Endothelial cell of umbilical vein (primary cell): Measurements from ENCODE around the gene SCAF11. TPM values are rescaled to one million over a fixed set of nuclear protein-coding genes. Genes with fewer than 3 reads are reported as not detected.

Experiments used
- BruUV-seq: library from RNA; stranded (reverse); fragments of 400-500 nt; replicated peaks from 2 replicates; lab custom pipeline; 2021; lab: Mats Ljungman, UMichigan
- CTCF ChIA-PET: fragments of 300-600, 350-600 bp; sonication (Branson Sonifier 250); formaldehyde crosslinking; loops from one replicate; lab custom pipeline; 2021; ENCODE audit warnings: antibody characterized with exemption, inconsistent platforms; lab: Charles Lee
- POLR2A ChIA-PET: fragments of 300-600, 350-600 bp; sonication (Branson Sonifier 250); formaldehyde crosslinking; loops from one replicate; lab custom pipeline; 2021; ENCODE audit warnings: antibody characterized with exemption, inconsistent platforms; lab: Charles Lee
- DNase-seq: peaks from one replicate; pipeline ENCODE4 v3.0.0-alpha.2; 2011; ENCODE audit warnings: low read depth, low spot score
- FAIRE-seq: peaks from 2 replicates; lab custom pipeline; 2011; peaks lifted over from hg19 to GRCh38; lab: Jason Lieb, UNC
- H2AFZ ChIP-seq: 2 replicates; pipeline ENCODE4 v1.6.0; 2012; ENCODE audit warnings: low read depth, low read length, control low read depth, inconsistent platforms
- H3K27ac ChIP-seq: 2 replicates; pipeline ENCODE4 v1.5.1; 2011; ENCODE audit warnings: low read depth, mild to moderate bottlenecking, control low read depth, low read length, moderate library complexity; ENCODE audit not compliant: insufficient read depth
- H3K27me3 ChIP-seq, 2 experiments: 2 replicates each; pipeline versions ENCODE4 v1.6.0 to v1.6.1; 2011; ENCODE audit warnings: low read length in 2 of 2, mixed read lengths in 1 of 2; ENCODE audit not compliant: control insufficient read depth in 2 of 2, insufficient read depth in 2 of 2
- H3K36me3 ChIP-seq, 2 experiments: 2 replicates in 1 of 2; 3 replicates in 1 of 2; pipeline ENCODE4 v1.5.1; 2011; ENCODE audit warnings: low read length in 2 of 2, mild to moderate bottlenecking in 1 of 2, moderate library complexity in 1 of 2; ENCODE audit not compliant: control insufficient read depth in 2 of 2, insufficient read depth in 2 of 2; ENCODE audit errors: extremely low read depth in 1 of 2
- H3K4me1 ChIP-seq: 3 replicates; pipeline ENCODE4 v1.5.1; 2011; ENCODE audit warnings: mild to moderate bottlenecking, low read length; ENCODE audit not compliant: control insufficient read depth, insufficient read depth; ENCODE audit errors: extremely low read depth
- H3K4me2 ChIP-seq: 2 replicates; pipeline ENCODE4 v1.6.1; 2011; ENCODE audit warnings: low read length, control low read depth, mixed read lengths; ENCODE audit not compliant: insufficient read depth
- H3K4me3 ChIP-seq, 3 experiments: fragments of 200-600 bp in 1 of 3; sonication (generic), shearing (Covaris generic) in 1 of 3; replicated peaks in 1 of 3; 2 replicates each; pipeline ENCODE4 v1.5.1; 2011 to 2016; ENCODE audit warnings: control low read depth in 3 of 3, low read length in 3 of 3, mild to moderate bottlenecking in 2 of 3, inconsistent platforms in 1 of 3, low read depth in 1 of 3, moderate library complexity in 1 of 3; ENCODE audit not compliant: insufficient read depth in 1 of 3
- H3K79me2 ChIP-seq: 2 replicates; pipeline ENCODE4 v1.6.0; 2012; ENCODE audit warnings: low read length, inconsistent platforms; ENCODE audit not compliant: control insufficient read depth, insufficient read depth
- H3K9ac ChIP-seq: replicated peaks from 2 replicates; pipeline ENCODE3; 2011; ENCODE audit warnings: low read length, control low read depth; ENCODE audit not compliant: insufficient read depth; ENCODE audit errors: extremely low read depth
- H3K9me1 ChIP-seq: replicated peaks from 3 replicates; pipeline ENCODE4 v1.6.0; 2011; ENCODE audit warnings: mild to moderate bottlenecking, low read length; ENCODE audit not compliant: control insufficient read depth, insufficient read depth; ENCODE audit errors: extremely low read depth
- H3K9me3 ChIP-seq: replicated peaks from 2 replicates; pipeline ENCODE4 v1.5.1; 2012; ENCODE audit warnings: low read length, inconsistent platforms; ENCODE audit not compliant: control insufficient read depth, insufficient read depth
- H4K20me1 ChIP-seq: replicated peaks from 2 replicates; pipeline ENCODE3; 2011; ENCODE audit warnings: mild to moderate bottlenecking, low read length; ENCODE audit not compliant: control insufficient read depth, insufficient read depth; ENCODE audit errors: extremely low read depth
- FOS ChIP-seq: IDR thresholded peaks from 2 replicates; pipeline ENCODE4 v1.6.1; 2011; ENCODE audit warnings: mild to moderate bottlenecking, low read length, moderate library complexity, borderline replicate concordance; ENCODE audit not compliant: insufficient read depth
- GATA2 ChIP-seq: IDR thresholded peaks from 2 replicates; pipeline ENCODE4 v1.7.0; 2011; ENCODE audit warnings: low read depth, mild to moderate bottlenecking, moderate library complexity, mixed read lengths, low read length; ENCODE audit not compliant: insufficient read length, insufficient read depth
- JUN ChIP-seq: IDR thresholded peaks from 2 replicates; pipeline ENCODE4 v1.6.1; 2011; ENCODE audit warnings: borderline replicate concordance, low read depth; ENCODE audit not compliant: insufficient read length, insufficient read depth
- MYC ChIP-seq: IDR thresholded peaks from one replicate; pipeline ENCODE4 v1.6.1; 2011; ENCODE audit warnings: mild to moderate bottlenecking, low read depth, low read length
- POLR2A ChIP-seq: IDR thresholded peaks from 2 replicates; pipeline ENCODE4 v1.6.1; 2012; ENCODE audit warnings: low read depth, mild to moderate bottlenecking, control low read depth, low read length
- POLR2AphosphoS5 ChIP-seq: IDR thresholded peaks from 2 replicates; pipeline ENCODE4 v1.6.1; 2012; ENCODE audit warnings: low read depth, mild to moderate bottlenecking, control low read depth, low read length, moderate library complexity; ENCODE audit not compliant: insufficient read depth
- dilution Hi-C: fragments of 300-500 bp; cut with MboI; formaldehyde crosslinking; loops from one replicate; pipeline ENCODE4 v1.15.0; 2019; ENCODE audit warnings: low sequenced_read_pairs; ENCODE audit not compliant: extremely low pct_ligation_motif_present
- intact Hi-C: fragments of 100-400 bp; cut with micrococcal nuclease; formaldehyde crosslinking; loops from one replicate; pipeline ENCODE4 v1.10.0; 2022
- polyA plus RNA-seq, 4 experiments: library from polyadenylated mRNA; depleted of rRNA in 3 of 4; stranded (reverse) in 3 of 4; unstranded in 1 of 4; fragments of >200 nt; gene quantifications; 2 replicates each; pipeline versions ENCODE4 v1.2.1 to v1.2.3, GENCODE V29; 2011 to 2012; ENCODE audit warnings: missing spikeins in 1 of 4
- total RNA-seq: library from RNA; stranded (reverse); gene quantifications from 2 replicates; pipeline ENCODE4 v1.2.3, GENCODE V29; 2021
- TF ChIP-seq, protein P1 (sequence below): IDR thresholded peaks from 2 replicates; pipeline ENCODE4 v1.6.1; 2011; ENCODE audit not compliant: insufficient read depth, insufficient read length
- TF ChIP-seq, protein P2 (sequence below), 2 donors: IDR thresholded peaks; 1 replicate in 1 of 2; 2 replicates in 1 of 2; pipeline ENCODE4 v1.5.1; 2011; ENCODE audit warnings: low read length in 2 of 2, mild to moderate bottlenecking in 2 of 2, moderate library complexity in 2 of 2, control low read depth in 1 of 2, inconsistent platforms in 1 of 2, low read depth in 1 of 2; ENCODE audit not compliant: insufficient read depth in 1 of 2; ENCODE audit errors: extremely low read depth in 1 of 2

Gene SCAF11
- total and polyA plus RNA-seq, 2 donors (not counting 3 experiments of a cell fraction or from before 2014, with no cell fraction given): 20.9 to 109 TPM

DNA sequence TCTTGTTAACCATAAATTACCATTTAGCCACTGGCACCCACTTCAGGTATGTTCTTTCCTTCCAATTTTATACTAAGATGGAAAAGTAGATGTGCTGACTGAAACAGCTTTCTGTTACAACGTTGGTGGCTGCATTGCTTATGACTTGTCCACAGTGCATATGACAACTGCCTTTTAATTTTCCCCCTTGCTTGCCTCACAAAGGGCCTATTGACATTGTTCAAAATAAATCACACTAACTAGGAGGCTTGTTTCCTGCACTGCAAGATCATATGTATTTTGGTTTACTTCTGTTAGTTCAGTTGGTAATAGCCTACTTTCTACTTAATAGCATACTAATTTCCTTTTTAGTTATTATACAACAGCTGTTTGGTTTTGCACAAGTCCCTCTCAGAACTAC is 55.4 kb downstream of the SCAF11 start:
- no peak overlapping the region for H3K4me3 ChIP-seq
- no peak overlapping the region for H3K9ac ChIP-seq
- intact Hi-C loops (no loop called here), dilution Hi-C loops (no loop called here)
- H4K20me1 ChIP-seq: peaks cover 3% of the 10 kb centered on the region
- no TSS peak for BruUV-seq
- CTCF ChIA-PET: interaction anchor here (1.1 to 1.2 kb wide), 2 partner anchors 14 to 19 kb away, joined by 3 to 4 read pairs; no protein-coding TSS in a partner anchor
- no peak overlapping the region for H2AFZ ChIP-seq
- POLR2A ChIA-PET: no interaction called here
- no peaks in the 10 kb centered on the region for H3K27me3 ChIP-seq
- H3K9me1 ChIP-seq: no peaks in the 10 kb centered on the region
- H3K36me3 ChIP-seq: peaks cover 0 to 7% of the 10 kb centered on the region in 2 experiments
- TF ChIP-seq, protein P1, sequence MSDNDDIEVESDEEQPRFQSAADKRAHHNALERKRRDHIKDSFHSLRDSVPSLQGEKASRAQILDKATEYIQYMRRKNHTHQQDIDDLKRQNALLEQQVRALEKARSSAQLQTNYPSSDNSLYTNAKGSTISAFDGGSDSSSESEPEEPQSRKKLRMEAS: no peak
- no peak for TF ChIP-seq FOS
- TF ChIP-seq MYC: no peak
- TF ChIP-seq POLR2A: no peak
- TF ChIP-seq, protein P2, sequence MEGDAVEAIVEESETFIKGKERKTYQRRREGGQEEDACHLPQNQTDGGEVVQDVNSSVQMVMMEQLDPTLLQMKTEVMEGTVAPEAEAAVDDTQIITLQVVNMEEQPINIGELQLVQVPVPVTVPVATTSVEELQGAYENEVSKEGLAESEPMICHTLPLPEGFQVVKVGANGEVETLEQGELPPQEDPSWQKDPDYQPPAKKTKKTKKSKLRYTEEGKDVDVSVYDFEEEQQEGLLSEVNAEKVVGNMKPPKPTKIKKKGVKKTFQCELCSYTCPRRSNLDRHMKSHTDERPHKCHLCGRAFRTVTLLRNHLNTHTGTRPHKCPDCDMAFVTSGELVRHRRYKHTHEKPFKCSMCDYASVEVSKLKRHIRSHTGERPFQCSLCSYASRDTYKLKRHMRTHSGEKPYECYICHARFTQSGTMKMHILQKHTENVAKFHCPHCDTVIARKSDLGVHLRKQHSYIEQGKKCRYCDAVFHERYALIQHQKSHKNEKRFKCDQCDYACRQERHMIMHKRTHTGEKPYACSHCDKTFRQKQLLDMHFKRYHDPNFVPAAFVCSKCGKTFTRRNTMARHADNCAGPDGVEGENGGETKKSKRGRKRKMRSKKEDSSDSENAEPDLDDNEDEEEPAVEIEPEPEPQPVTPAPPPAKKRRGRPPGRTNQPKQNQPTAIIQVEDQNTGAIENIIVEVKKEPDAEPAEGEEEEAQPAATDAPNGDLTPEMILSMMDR (IDR thresholded peaks at IDR 0.05; ENCODE audit: extremely low read depth in 1 of 2, insufficient read depth in 1 of 2, low read depth in 1 of 2, low read length in 2 of 2): no peak
- TF ChIP-seq GATA2: no peak
- TF ChIP-seq POLR2AphosphoS5: no peak
- no peak for TF ChIP-seq JUN
- no peaks in the 10 kb centered on the region for H3K79me2 ChIP-seq
- no peak for DNase-seq
- no peak for FAIRE-seq
- no peak overlapping the region for H3K4me2 ChIP-seq
- no peaks in the 10 kb centered on the region for H3K9me3 ChIP-seq
- no peaks in the 10 kb centered on the region for H3K4me1 ChIP-seq
- no peak overlapping the region for H3K27ac ChIP-seq
